CD4-positive, alpha-beta memory T cell (primary cell): ENCODE data around the gene CCDC71. TPM values are rescaled to one million over a fixed set of nuclear protein-coding genes. Genes with fewer than 3 reads are reported as not detected.
A peak's percentile ranks its signal among the peaks of the same experiment; 100 is the strongest.

ENCODE experiments used
- CTCF ChIA-PET: fragments of 350-600 bp; sonication (Branson Sonifier 250); formaldehyde crosslinking; loops from one replicate; lab custom pipeline; 2021; ENCODE audit warnings: inconsistent platforms; ENCODE audit not compliant: partially characterized antibody; lab: Charles Lee
- POLR2A ChIA-PET: fragments of 350-600 bp; sonication (Branson Sonifier 250); formaldehyde crosslinking; loops from one replicate; lab custom pipeline; 2021; ENCODE audit not compliant: partially characterized antibody; lab: Charles Lee
- DNase-seq, 5 donors: peaks; one replicate each; pipeline versions ENCODE4 v3.0.0 to v3.0.0-alpha.2; 2020 to 2022; ENCODE audit warnings: mixed read lengths in 1 of 5
- H3K27ac ChIP-seq: one replicate; pipeline ENCODE4 v1.7.0; 2013; ENCODE audit warnings: low read depth, low read length
- H3K27me3 ChIP-seq: 2 replicates; pipeline ENCODE4 v1.7.0; 2013; ENCODE audit warnings: mild to moderate bottlenecking, low read length, moderate library complexity; ENCODE audit not compliant: insufficient read depth
- H3K36me3 ChIP-seq: 2 replicates; pipeline ENCODE4 v1.7.0; 2013; ENCODE audit warnings: mild to moderate bottlenecking, low read length, moderate library complexity; ENCODE audit not compliant: insufficient read depth
- H3K4me1 ChIP-seq: 2 replicates; pipeline ENCODE4 v1.7.0; 2013; ENCODE audit warnings: mild to moderate bottlenecking, low read length, moderate library complexity; ENCODE audit not compliant: insufficient read depth
- H3K4me3 ChIP-seq, 2 donors: one replicate each; pipeline ENCODE4 v1.7.0; 2013; ENCODE audit warnings: low read length in 2 of 2, mild to moderate bottlenecking in 1 of 2
- H3K9me3 ChIP-seq, 2 donors: one replicate each; pipeline ENCODE4 v1.7.0; 2013; ENCODE audit warnings: low read length in 2 of 2, control low read depth in 1 of 2; ENCODE audit not compliant: control insufficient read depth in 1 of 2
- H3K27ac Mint-ChIP-seq, 7 donors: one replicate each; pipeline ENCODE4 v1.8.0; 2020 to 2021; ENCODE audit warnings: mixed read lengths in 7 of 7, mild to moderate bottlenecking in 6 of 7, inconsistent platforms in 3 of 7, moderate library complexity in 3 of 7
- H3K27me3 Mint-ChIP-seq, 2 donors: one replicate each; pipeline ENCODE4 v1.8.0; 2020 to 2021; ENCODE audit warnings: mixed read lengths in 2 of 2
- H3K36me3 Mint-ChIP-seq, 2 donors: one replicate each; pipeline ENCODE4 v1.8.0; 2020 to 2021; ENCODE audit warnings: mixed read lengths in 2 of 2, inconsistent platforms in 1 of 2, mild to moderate bottlenecking in 1 of 2
- H3K4me1 Mint-ChIP-seq, 4 donors: one replicate each; pipeline ENCODE4 v1.8.0; 2020 to 2021; ENCODE audit warnings: mixed read lengths in 4 of 4, mild to moderate bottlenecking in 1 of 4
- H3K4me3 Mint-ChIP-seq, 8 donors: one replicate each; pipeline ENCODE4 v1.8.0; 2020 to 2021; ENCODE audit warnings: mixed read lengths in 8 of 8, mild to moderate bottlenecking in 7 of 8, moderate library complexity in 6 of 8, inconsistent platforms in 3 of 8
- H3K9me3 Mint-ChIP-seq, 8 donors: one replicate each; pipeline ENCODE4 v1.8.0; 2020 to 2021; ENCODE audit warnings: mixed read lengths in 8 of 8, mild to moderate bottlenecking in 5 of 8, inconsistent platforms in 3 of 8, moderate library complexity in 1 of 8
- intact Hi-C: fragments of 100-400 bp; cut with micrococcal nuclease; formaldehyde crosslinking; loops from one replicate; pipeline ENCODE4 v1.15.1; 2023
- polyA plus RNA-seq, 2 donors: library from polyadenylated mRNA; unstranded; fragments of 300-500 nt; fragmentation: Illumina TruSeq; gene quantifications; one replicate each; pipeline ENCODE4 v1.2.3, GENCODE V29; 2021
- total RNA-seq, 2 experiments: library from RNA; stranded (reverse); gene quantifications; one replicate each; pipeline ENCODE4 v1.2.3, GENCODE V29; 2021

CCDC71 gene
- total and polyA plus RNA-seq, 4 experiments from 2014 or later, result 0.13 to 33.5 (median 16.8) TPM

DNA sequence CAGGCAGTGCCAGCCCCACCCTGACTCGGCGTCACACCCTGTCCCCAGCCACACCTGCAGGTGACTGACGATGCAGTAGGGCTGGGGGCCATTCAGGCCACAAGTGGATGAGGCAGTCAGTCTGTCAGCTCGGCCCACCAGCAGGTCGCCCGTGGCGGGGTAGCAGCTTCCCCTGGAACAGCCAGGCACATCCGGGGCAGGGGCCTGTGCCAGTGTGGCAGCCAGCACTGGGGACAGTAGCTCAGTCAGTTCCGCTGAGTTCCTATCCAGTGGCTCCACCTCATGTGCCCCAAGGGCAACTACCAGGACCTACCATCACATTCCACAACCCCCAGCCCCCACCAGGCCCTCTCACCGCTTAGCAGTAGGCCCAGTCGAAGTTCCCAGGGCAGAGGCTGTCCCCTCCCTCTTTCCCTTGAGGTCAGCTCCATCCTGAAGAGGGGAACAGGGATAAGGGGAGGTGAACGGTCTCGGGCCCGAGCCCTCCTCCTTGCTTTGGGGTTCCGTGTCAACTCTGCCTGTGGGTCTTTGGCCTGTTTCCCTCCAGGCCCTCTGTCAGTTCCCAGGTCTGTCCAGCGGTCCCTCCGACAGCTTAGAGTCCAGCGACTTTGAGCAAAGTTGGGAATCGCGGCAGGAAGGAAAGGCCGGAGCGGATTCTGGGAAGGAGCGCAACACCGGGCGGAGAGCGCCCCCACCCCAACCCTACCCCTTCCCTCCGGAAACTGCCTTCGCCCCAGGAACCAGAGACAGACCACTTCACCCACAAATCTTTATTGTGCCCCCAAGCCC lies 33.5 kb downstream of the CCDC71 start, which contains the start of gene LAMB2:
Gene LAMB2 (minus strand): TSS at position 614 of the 789 bp plus-strand sequence. CDS start 183 bp downstream, at position 431.
- no peak within 1 kb of the TSS for H3K27ac ChIP-seq
- no peak for DNase-seq
- intact Hi-C loops, result no loop called here
- Mint-ChIP-seq H3K4me1 (no peaks in the 10 kb centered on the region), H3K36me3 (no peaks in the 10 kb centered on the region), H3K9me3 (no peaks in the 10 kb centered on the region), H3K4me3 (no peak within 1 kb of the TSS), H3K27ac (no peak within 1 kb of the TSS), H3K27me3 (peaks cover 5 to 16% of the 10 kb centered on the region in 2 donors)
- no peaks in the 10 kb centered on the region for H3K27me3 ChIP-seq
- POLR2A ChIA-PET, result interaction anchor here (1.8 kb wide), 1 partner anchor 11 kb away, joined by 6 read pairs; the partner anchor contains the start of gene USP19
- no peaks in the 10 kb centered on the region for H3K9me3 ChIP-seq
- H3K4me3 ChIP-seq, result no peak within 1 kb of the TSS
- no peaks in the 10 kb centered on the region for H3K36me3 ChIP-seq
- CTCF ChIA-PET, result interaction anchor here (0.7 to 1.0 kb wide), 2 partner anchors 24 to 145 kb away, joined by 3 read pairs; no protein-coding TSS in a partner anchor
- H3K4me1 ChIP-seq, result no peaks in the 10 kb centered on the region

DNA sequence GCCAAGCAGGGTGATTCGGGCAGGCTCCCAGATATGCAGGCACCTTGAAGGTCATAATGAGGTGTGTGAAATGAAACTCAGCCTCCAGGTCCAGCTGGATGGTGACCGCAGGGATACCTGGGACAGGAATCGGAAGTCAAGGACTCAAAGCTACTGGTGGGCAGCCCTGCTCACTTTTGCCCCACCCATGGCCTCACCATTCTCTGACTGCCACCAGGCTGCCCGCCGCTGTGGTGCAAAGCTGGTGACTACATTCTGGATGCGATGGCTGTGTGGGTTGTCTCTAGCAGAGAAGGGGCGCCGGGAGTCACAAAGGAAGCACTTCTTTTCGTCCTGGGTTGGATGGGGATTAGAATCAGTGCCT lies 34.1 kb downstream of the CCDC71 start:
- H3K9me3 Mint-ChIP-seq, result no peaks in the 10 kb centered on the region
- no peak overlapping the region for H3K27ac Mint-ChIP-seq
- CTCF ChIA-PET, result interaction anchor here (0.7 to 1.0 kb wide), 2 partner anchors 24 to 144 kb away, joined by 3 read pairs; no protein-coding TSS in a partner anchor

DNA sequence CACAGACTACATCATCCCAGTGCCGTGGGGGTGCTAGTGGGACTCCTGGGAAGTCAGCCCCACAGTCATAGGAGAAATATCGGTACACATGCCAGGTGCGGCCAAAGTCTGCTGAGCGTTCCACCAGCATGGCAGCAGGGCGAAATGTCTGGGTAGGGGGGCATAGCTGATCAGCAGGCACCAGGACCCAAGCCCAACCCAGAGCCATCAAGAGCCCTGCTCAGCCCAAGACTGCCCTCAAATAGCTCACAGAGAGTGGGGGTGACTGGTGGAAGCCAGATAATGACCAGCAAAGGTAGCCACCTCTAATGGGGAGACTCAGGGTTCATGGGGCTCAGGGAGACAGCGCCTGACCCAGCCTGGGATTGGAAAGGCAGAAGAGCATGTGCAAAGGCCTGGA lies 34.6 kb downstream of the CCDC71 start:
- CTCF ChIA-PET, result interaction anchor here (1.0 kb wide), 1 partner anchor 25 kb away, joined by 3 read pairs; no protein-coding TSS in a partner anchor
- H3K4me3 ChIP-seq, result no peak overlapping the region
- no peaks in the 10 kb centered on the region for H3K27me3 ChIP-seq
- DNase-seq, result no peak
- no peaks in the 10 kb centered on the region for H3K36me3 ChIP-seq
- Mint-ChIP-seq H3K9me3 (no peaks in the 10 kb centered on the region), H3K4me1 (no peaks in the 10 kb centered on the region), H3K4me3 (peak overlapping the region in 1 of 8 donors; percentile 33), H3K36me3 (no peaks in the 10 kb centered on the region), H3K27ac (no peak overlapping the region), H3K27me3 (peaks cover 5 to 14% of the 10 kb centered on the region in 2 donors)
- H3K9me3 ChIP-seq, result no peaks in the 10 kb centered on the region
- POLR2A ChIA-PET, result no interaction called here
- H3K27ac ChIP-seq, result no peak overlapping the region
- no peaks in the 10 kb centered on the region for H3K4me1 ChIP-seq
- intact Hi-C loops, result no loop called here

More for the DNA sequence above, 34.1 kb downstream of the CCDC71 start:
- DNase-seq, result no peak
- Histone ChIP-seq H3K9me3 (no peaks in the 10 kb centered on the region), H3K27me3 (no peaks in the 10 kb centered on the region), H3K27ac (no peak overlapping the region), H3K4me1 (no peaks in the 10 kb centered on the region), H3K4me3 (no peak overlapping the region), H3K36me3 (no peaks in the 10 kb centered on the region)
- Mint-ChIP-seq H3K4me1 (no peaks in the 10 kb centered on the region), H3K4me3 (no peak overlapping the region), H3K27me3 (peaks cover 5 to 14% of the 10 kb centered on the region in 2 donors), H3K36me3 (no peaks in the 10 kb centered on the region)
- intact Hi-C loops, result no loop called here
- POLR2A ChIA-PET, result interaction anchor here (1.8 kb wide), 1 partner anchor 11 kb away, joined by 6 read pairs; the partner anchor contains the start of gene USP19

GRCh38 chr3:49131040-49131439 lies 35.1 kb downstream of the CCDC71 start:
- H3K27ac ChIP-seq, result no peak overlapping the region
- H3K27me3 Mint-ChIP-seq, result peaks cover 4 to 14% of the 10 kb centered on the region in 2 donors
- no peak overlapping the region for H3K4me3 Mint-ChIP-seq
- CTCF ChIA-PET, result interaction anchor here (1.4 kb wide), 1 partner anchor 26 kb away, joined by 3 read pairs; no protein-coding TSS in a partner anchor
- H3K9me3 Mint-ChIP-seq, result no peaks in the 10 kb centered on the region
- no peaks in the 10 kb centered on the region for H3K36me3 ChIP-seq
- DNase-seq, result no peak
- no peaks in the 10 kb centered on the region for H3K9me3 ChIP-seq
- H3K4me1 Mint-ChIP-seq, result no peaks in the 10 kb centered on the region
- intact Hi-C loops, result no loop called here
- H3K4me1 ChIP-seq, result no peaks in the 10 kb centered on the region
- H3K27ac Mint-ChIP-seq, result no peak overlapping the region
- no peaks in the 10 kb centered on the region for H3K36me3 Mint-ChIP-seq
- POLR2A ChIA-PET, result interaction anchor here (1.5 kb wide), 1 partner anchor 10 kb away, joined by 5 read pairs; the partner anchor contains the start of gene USP19
- no peaks in the 10 kb centered on the region for H3K27me3 ChIP-seq
- no peak overlapping the region for H3K4me3 ChIP-seq

GRCh38 chr3:49124991-49125670 lies 41.0 kb downstream of the CCDC71 start:
- Mint-ChIP-seq H3K36me3 (no peaks in the 10 kb centered on the region), H3K27me3 (no peaks in the 10 kb centered on the region), H3K4me1 (peaks cover 0 to 16% (median 5%) of the 10 kb centered on the region in 4 donors), H3K27ac (peak overlapping the region in 2 of 7 donors; percentile 36 to 57), H3K9me3 (no peaks in the 10 kb centered on the region), H3K4me3 (no peak overlapping the region)
- CTCF ChIA-PET, result interaction anchor here (1.1 kb wide), 1 partner anchor 137 kb away, joined by 3 read pairs; no protein-coding TSS in a partner anchor
- Histone ChIP-seq H3K27ac (no peak overlapping the region), H3K27me3 (no peaks in the 10 kb centered on the region), H3K4me3 (no peak overlapping the region), H3K36me3 (no peaks in the 10 kb centered on the region), H3K9me3 (no peaks in the 10 kb centered on the region), H3K4me1 (peaks cover 9% of the 10 kb centered on the region)
- no peak for DNase-seq
- POLR2A ChIA-PET, result interaction anchor here (1.5 kb wide), 1 partner anchor 103 kb away, joined by 4 read pairs; the partner anchor contains the start of gene NDUFAF3
- intact Hi-C loops, result no loop called here

DNA sequence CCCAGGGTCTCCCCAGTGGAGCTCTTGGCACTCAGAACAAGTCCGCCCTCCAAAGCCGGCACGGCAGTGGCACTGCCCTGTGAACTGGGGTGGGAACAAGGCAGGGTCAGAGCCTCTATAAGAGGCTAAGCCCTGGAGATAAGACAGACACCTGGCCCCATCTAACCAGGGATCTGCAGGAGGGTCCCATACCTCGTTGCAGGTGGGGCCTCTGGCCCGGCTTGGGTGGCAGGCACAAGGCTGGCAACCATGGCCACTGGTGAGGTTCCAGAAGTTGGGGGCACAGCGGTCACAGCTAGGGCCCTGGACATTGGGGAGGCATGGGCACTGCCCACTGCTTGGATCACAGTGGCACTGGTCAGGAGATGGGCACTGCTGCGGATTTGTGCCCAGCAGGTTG lies 41.9 kb downstream of the CCDC71 start:
- Histone ChIP-seq H3K27me3 (no peaks in the 10 kb centered on the region), H3K4me1 (peaks cover 19% of the 10 kb centered on the region), H3K36me3 (no peaks in the 10 kb centered on the region), H3K27ac (no peak overlapping the region), H3K4me3 (no peak overlapping the region), H3K9me3 (no peaks in the 10 kb centered on the region)
- Mint-ChIP-seq H3K36me3 (peaks cover under 1 to 5% of the 10 kb centered on the region in 2 donors), H3K9me3 (no peaks in the 10 kb centered on the region), H3K27ac (no peak overlapping the region), H3K27me3 (no peaks in the 10 kb centered on the region), H3K4me3 (no peak overlapping the region), H3K4me1 (peaks cover 5 to 25% (median 12%) of the 10 kb centered on the region in 4 donors)
- ChIA-PET CTCF (interaction anchor here (0.6 to 1.2 kb wide), 2 partner anchors 117 to 304 kb away, joined by 3 read pairs; partner anchors contain the start of gene WDR6), POLR2A (interaction anchor here (1.5 to 5.9 kb wide), 3 partner anchors 18 to 102 kb away, joined by 4 to 105 read pairs (median 66); partner anchors contain the start of genes NDUFAF3, QARS1 and QRICH1)
- intact Hi-C loops, result no loop called here
- no peak for DNase-seq
